Measurements from ENCODE around the gene SCARB1.
A peak's percentile ranks its signal among the peaks of the same experiment; 100 is the strongest.

SCARB1 gene

GRCh38 chr12:124804011-124804621 is 59.5 kb downstream of the SCARB1 start:
- DNase-seq = peak in 16 of 56 donors; percentile 6 to 45 (median 18)

GRCh38 chr12:124802361-124802760 is 61.3 kb downstream of the SCARB1 start:
- no peak for DNase-seq

- no peak for DNase-seq
Observed at GRCh38 chr12:124800506-124800905, 63.2 kb downstream of the SCARB1 start.

GRCh38 chr12:124797321-124797720 is 66.3 kb downstream of the SCARB1 start:
- no peak for DNase-seq

- no peak for DNase-seq
Observed at GRCh38 chr12:124796303-124796960, 67.2 kb downstream of the SCARB1 start.

- DNase-seq = no peak
Observed at GRCh38 chr12:124795081-124795948, 68.3 kb downstream of the SCARB1 start.

- DNase-seq = peak in 5 of 56 donors; percentile 8 to 44 (median 33)
Observed at GRCh38 chr12:124792961-124793441, 70.7 kb downstream of the SCARB1 start.

- no peak for DNase-seq
Observed at GRCh38 chr12:124792156-124792555, 71.5 kb downstream of the SCARB1 start.

GRCh38 chr12:124790650-124791400 is 72.8 kb downstream of the SCARB1 start:
- no peak for DNase-seq

- DNase-seq = no peak
Observed at GRCh38 chr12:124788936-124789555, 74.6 kb downstream of the SCARB1 start.

GRCh38 chr12:124786061-124786964 is 77.4 kb downstream of the SCARB1 start:
- peak in 55 of 56 donors; percentile 21 to 93 (median 77) for DNase-seq

GRCh38 chr12:124784871-124785572 is 78.6 kb downstream of the SCARB1 start:
- DNase-seq = no peak

GRCh38 chr12:124783087-124783486 is 80.6 kb downstream of the SCARB1 start:
- no peak for DNase-seq

- DNase-seq = no peak
Observed at GRCh38 chr12:124782132-124782531, 81.5 kb downstream of the SCARB1 start.

GRCh38 chr12:124780752-124781685 is 82.6 kb downstream of the SCARB1 start:
- no peak for DNase-seq

GRCh38 chr12:124780336-124780735 is 83.3 kb downstream of the SCARB1 start:
- DNase-seq = no peak
